ENCODE results near the gene SPAG7. TPM values are rescaled to one million over a fixed set of nuclear protein-coding genes. Genes with fewer than 3 reads are reported as not detected.
"Not testable (repeated sequence)": the region's sequence is repeated elsewhere in the genome, so short reads cannot be mapped to it uniquely, and the experiment has no call there.

The SPAG7 gene
- polyA plus RNA-seq, 1 of the 3 experiments (the other 2 are of a cell fraction): 133 TPM

GRCh38 chr17:4920351-4921048 is 47.1 kb downstream of the SPAG7 start (continued):
- TF ChIP-seq, protein P1, sequence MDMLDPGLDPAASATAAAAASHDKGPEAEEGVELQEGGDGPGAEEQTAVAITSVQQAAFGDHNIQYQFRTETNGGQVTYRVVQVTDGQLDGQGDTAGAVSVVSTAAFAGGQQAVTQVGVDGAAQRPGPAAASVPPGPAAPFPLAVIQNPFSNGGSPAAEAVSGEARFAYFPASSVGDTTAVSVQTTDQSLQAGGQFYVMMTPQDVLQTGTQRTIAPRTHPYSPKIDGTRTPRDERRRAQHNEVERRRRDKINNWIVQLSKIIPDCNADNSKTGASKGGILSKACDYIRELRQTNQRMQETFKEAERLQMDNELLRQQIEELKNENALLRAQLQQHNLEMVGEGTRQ (IDR thresholded peaks at IDR 0.05; ENCODE audit: borderline replicate concordance, low read depth, low read length): no peak
- no peak for TF ChIP-seq NRF1 (IDR thresholded peaks at IDR 0.05; ENCODE audit: low read depth, low read length)
- no peak for TF ChIP-seq SMC3 (IDR thresholded peaks at IDR 0.05; ENCODE audit: low read depth, low read length)
- no peak for TF ChIP-seq JUND (IDR thresholded peaks at IDR 0.05)
- no peak for TF ChIP-seq MXI1 (IDR thresholded peaks at IDR 0.05; ENCODE audit: low read depth, low read length)
- TF ChIP-seq REST (IDR thresholded peaks at IDR 0.05; ENCODE audit: low read depth, low read length): no peak

DNA sequence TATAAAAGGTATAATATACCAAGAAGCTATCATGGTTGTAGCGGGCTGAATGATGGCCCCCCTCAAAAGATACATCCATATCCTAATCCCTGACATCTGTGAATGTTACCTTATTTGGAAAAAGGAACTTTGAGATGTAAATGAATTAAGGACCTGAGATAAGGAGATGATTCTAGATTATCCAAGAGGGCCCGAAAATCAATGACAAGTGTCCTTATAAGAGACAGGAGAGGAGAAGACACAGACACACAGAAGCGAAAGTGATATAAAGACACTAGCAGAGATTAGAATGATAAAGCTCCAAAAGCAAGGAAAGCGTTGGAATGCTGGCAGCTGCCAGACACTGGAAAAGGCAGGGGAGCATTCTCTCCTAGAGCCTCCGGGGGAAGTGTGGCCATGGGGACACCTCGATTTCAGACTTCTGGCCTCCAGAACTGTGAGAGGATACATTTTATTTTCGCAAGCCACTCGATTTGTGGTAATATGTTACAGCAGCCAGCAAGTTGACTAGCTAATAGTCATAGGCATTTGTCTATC is 48.0 kb downstream of the SPAG7 start:
- 56% methylated on average over 8 of the region's 8 CpGs for WGBS (ENCODE audit: low lambda C conversion rate)
- Histone ChIP-seq H2AFZ (ENCODE audit: low read depth) (no peak overlapping the region), H4K20me1 (ENCODE audit: insufficient read depth) (no peaks in the 10 kb centered on the region), H3K4me3 (ENCODE audit: low read depth in 2 of 2, low read length in 1 of 2) (no peak overlapping the region), H3K27ac (ENCODE audit: low read depth in 2 of 2, low read length in 1 of 2) (no peak overlapping the region), H3K27me3 (ENCODE audit: insufficient read depth) (no peaks in the 10 kb centered on the region), H3F3A (replicated peaks; ENCODE audit: insufficient read depth) (no peaks in the 10 kb centered on the region), H3K9ac (no peak overlapping the region), H3K4me2 (no peak overlapping the region), H3K4me1 (ENCODE audit: control insufficient read depth in 1 of 2, insufficient read depth in 2 of 2, low read depth in 1 of 2, low read length in 1 of 2) (no peaks in the 10 kb centered on the region; a peak in 1 of 4 replicates), H3K79me2 (ENCODE audit: insufficient read depth) (no peaks in the 10 kb centered on the region), H3K36me3 (replicated peaks in 1 of 2; ENCODE audit: control insufficient read depth in 1 of 2, insufficient read depth in 2 of 2, low read length in 1 of 2) (no peaks in the 10 kb centered on the region), H3K9me3 (no peaks in the 10 kb centered on the region), H3K9me2 (no peaks in the 10 kb centered on the region)
- ChIA-PET POLR2A (interaction anchor here (0.7 to 1.2 kb wide), 2 partner anchors 11 to 136 kb away, joined by 3 read pairs; no protein-coding TSS in a partner anchor), CTCF (interaction anchor here (0.8 to 2.8 kb wide), 6 partner anchors 10 to 188 kb away, joined by 3 to 12 read pairs (median 6); partner anchors contain the start of genes CAMTA2 and GLTPD2)
- DNase-seq: no peak
- TF ChIP-seq RAD21 (IDR thresholded peaks at IDR 0.05; ENCODE audit: low read length) (no peak), RCOR1 (IDR thresholded peaks at IDR 0.05; ENCODE audit: low read length) (no peak), GATA2 (CRISPR knock-in tag; IDR thresholded peaks at IDR 0.05) (0 out of 2 replicates have a peak, but pooled peaks have one; percentile 8)
- TF ChIP-seq, protein P2, sequence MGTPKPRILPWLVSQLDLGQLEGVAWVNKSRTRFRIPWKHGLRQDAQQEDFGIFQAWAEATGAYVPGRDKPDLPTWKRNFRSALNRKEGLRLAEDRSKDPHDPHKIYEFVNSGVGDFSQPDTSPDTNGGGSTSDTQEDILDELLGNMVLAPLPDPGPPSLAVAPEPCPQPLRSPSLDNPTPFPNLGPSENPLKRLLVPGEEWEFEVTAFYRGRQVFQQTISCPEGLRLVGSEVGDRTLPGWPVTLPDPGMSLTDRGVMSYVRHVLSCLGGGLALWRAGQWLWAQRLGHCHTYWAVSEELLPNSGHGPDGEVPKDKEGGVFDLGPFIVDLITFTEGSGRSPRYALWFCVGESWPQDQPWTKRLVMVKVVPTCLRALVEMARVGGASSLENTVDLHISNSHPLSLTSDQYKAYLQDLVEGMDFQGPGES (IDR thresholded peaks at IDR 0.05; ENCODE audit: low read depth, low read length): no peak

DNA sequence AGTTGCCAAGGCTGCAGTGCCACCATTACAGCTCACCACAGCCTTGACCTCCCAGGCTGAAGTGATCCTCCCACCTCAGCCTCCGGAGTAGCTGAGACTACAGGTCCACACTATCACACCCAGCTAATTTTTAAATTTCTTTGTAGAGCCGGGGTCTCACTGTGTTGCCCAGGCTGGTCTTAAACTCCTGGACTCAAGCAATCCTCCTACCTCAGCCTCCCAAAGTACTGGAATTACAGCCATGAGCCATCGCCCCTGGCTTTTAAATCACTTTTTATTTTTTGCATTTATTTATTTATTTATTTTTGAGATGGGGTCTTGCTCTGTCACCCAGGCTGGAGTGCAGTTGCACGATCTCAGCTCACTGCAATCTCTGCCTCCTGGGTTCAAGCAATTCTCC is 53.1 kb downstream of the SPAG7 start:
- POLR2A ChIA-PET, H3K4me2 ChIP-seq: not testable (repeated sequence)
- CTCF ChIA-PET: interaction anchor here (3.2 kb wide), 1 partner anchor 11 kb away, joined by 10 read pairs; the partner anchor contains the start of gene CHRNE

More for the DNA sequence above, 53.1 kb downstream of the SPAG7 start:
- WGBS (ENCODE audit: low lambda C conversion rate): 71% methylated on average over 4 of the region's 4 CpGs
- not testable (repeated sequence) for H3K36me3 ChIP-seq (replicated peaks in 1 of 2; ENCODE audit: control insufficient read depth in 1 of 2, insufficient read depth in 2 of 2, low read length in 1 of 2); H3K9me3 ChIP-seq; H3K9ac ChIP-seq; H4K20me1 ChIP-seq (ENCODE audit: insufficient read depth); H2AFZ ChIP-seq (ENCODE audit: low read depth); H3F3A ChIP-seq (replicated peaks; ENCODE audit: insufficient read depth); H3K4me1 ChIP-seq (ENCODE audit: control insufficient read depth in 1 of 2, insufficient read depth in 2 of 2, low read depth in 1 of 2, low read length in 1 of 2); H3K79me2 ChIP-seq (ENCODE audit: insufficient read depth); DNase-seq; H3K27ac ChIP-seq (ENCODE audit: low read depth in 2 of 2, low read length in 1 of 2); H3K27me3 ChIP-seq (ENCODE audit: insufficient read depth); H3K9me2 ChIP-seq; H3K4me3 ChIP-seq (ENCODE audit: low read depth in 2 of 2, low read length in 1 of 2)

Data from SK-N-SH (cell line).